Thyroid gland (tissue), 4 donors: ENCODE data around the gene FLOT1. TPM values are rescaled to one million over a fixed set of nuclear protein-coding genes. Genes with fewer than 3 reads are reported as not detected.

Source experiments
- DNase-seq, 2 donors: peaks; one replicate each; pipeline ENCODE4 v3.0.0-alpha.2; 2019
- H3K27ac ChIP-seq, 3 donors: fragments of 200-600 bp; sonication (generic); 1 replicate in 2 of 3; 2 replicates in 1 of 3; pipeline ENCODE4 v1.5.1; 2016 to 2019; ENCODE audit warnings: mild to moderate bottlenecking in 1 of 3, moderate library complexity in 1 of 3
- H3K27me3 ChIP-seq: fragments of 200-600 bp; sonication (generic); one replicate; pipeline ENCODE4 v1.5.1; 2019
- H3K36me3 ChIP-seq, 2 donors: fragments of 200-600 bp; sonication (generic); one replicate each; pipeline ENCODE4 v1.5.1; 2016 to 2019
- H3K4me1 ChIP-seq, 2 donors: fragments of 200-600 bp; sonication (generic); one replicate each; pipeline ENCODE4 v1.5.1; 2017 to 2019
- H3K4me3 ChIP-seq, 3 donors: fragments of 200-600 bp; sonication (generic); replicated peaks in 1 of 3; 1 replicate in 2 of 3; 2 replicates in 1 of 3; pipeline ENCODE4 v1.5.1; 2016; ENCODE audit warnings: mild to moderate bottlenecking in 1 of 3
- H3K9me3 ChIP-seq: fragments of 200-600 bp; sonication (generic); one replicate; pipeline ENCODE4 v1.5.1; 2017
- CTCF ChIP-seq, 6 experiments: fragments of 200-600 bp in 3 of 6; fragments of 450-650 bp in 3 of 6; sonication (generic) in 3 of 6; IDR thresholded peaks; one replicate each; pipeline ENCODE4 v1.5.1; 2016 to 2019; ENCODE audit warnings: antibody characterized with exemption in 6 of 6, mild to moderate bottlenecking in 2 of 6, inconsistent platforms in 1 of 6, moderate library complexity in 1 of 6
- POLR2A ChIP-seq, 2 donors: fragments of 450-650 bp; IDR thresholded peaks; one replicate each; pipeline ENCODE4 v1.6.1; 2017; ENCODE audit warnings: antibody characterized with exemption in 2 of 2, mild to moderate bottlenecking in 2 of 2, moderate library complexity in 1 of 2
- WGBS, 2 donors: methylation state at CpG; one replicate each; pipeline ENCODE4 v1.1.5; 2017; 5-methylcytosine and 5-hydroxymethylcytosine counted together
- intact Hi-C: fragments of 100-400 bp; cut with DNase I; formaldehyde crosslinking; loops from one replicate; pipeline ENCODE4 v1.15.1; 2023
- total RNA-seq, 4 donors: library from RNA; depleted of rRNA; stranded (reverse); fragments of >200 nt; gene quantifications; one replicate each; pipeline ENCODE4 v1.2.3, GENCODE V29; 2016

FLOT1 gene
- total RNA-seq, 4 donors from 2014 or later, result 134 to 160 (median 144) TPM

DNA sequence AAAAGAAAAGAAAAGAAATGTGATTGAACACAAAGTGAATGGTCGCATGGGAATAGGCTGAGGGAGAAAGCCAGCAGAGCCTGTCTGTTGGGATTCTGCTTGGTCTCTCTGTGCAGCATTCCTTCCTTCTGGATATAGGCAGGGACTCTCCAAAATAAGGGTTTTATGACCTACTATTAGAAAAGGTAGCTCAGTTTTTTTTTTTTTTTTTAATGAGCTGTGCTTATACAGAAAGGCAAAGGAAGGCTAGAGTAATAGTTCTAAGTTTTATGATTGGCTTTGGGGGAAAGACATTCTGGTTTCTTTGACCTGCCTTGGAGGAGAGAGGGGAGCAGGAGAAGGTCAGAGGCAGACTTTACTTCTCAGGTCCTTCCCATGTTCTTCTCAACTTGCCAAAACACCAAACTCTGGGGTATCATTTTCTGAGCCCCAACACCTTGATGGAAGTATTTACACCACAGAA is 20.7 kb upstream of the FLOT1 start:
- Histone ChIP-seq H3K4me3 (no peak overlapping the region), H3K36me3 (no peaks in the 10 kb centered on the region), H3K27me3 (no peaks in the 10 kb centered on the region), H3K9me3 (no peaks in the 10 kb centered on the region), H3K27ac (peak overlapping the region; percentile 88 to 90 (median 90)), H3K4me1 (peaks cover 35 to 81% of the 10 kb centered on the region in 2 donors)
- DNase-seq, result no peak
- no peak for TF ChIP-seq CTCF (IDR thresholded peaks at IDR 0.05)
- TF ChIP-seq POLR2A (IDR thresholded peaks at IDR 0.05), result no peak
- intact Hi-C loops, result no loop called here
- WGBS, 2 donors, result 95 to 98% methylated on average over 1 of the region's 1 CpG

DNA sequence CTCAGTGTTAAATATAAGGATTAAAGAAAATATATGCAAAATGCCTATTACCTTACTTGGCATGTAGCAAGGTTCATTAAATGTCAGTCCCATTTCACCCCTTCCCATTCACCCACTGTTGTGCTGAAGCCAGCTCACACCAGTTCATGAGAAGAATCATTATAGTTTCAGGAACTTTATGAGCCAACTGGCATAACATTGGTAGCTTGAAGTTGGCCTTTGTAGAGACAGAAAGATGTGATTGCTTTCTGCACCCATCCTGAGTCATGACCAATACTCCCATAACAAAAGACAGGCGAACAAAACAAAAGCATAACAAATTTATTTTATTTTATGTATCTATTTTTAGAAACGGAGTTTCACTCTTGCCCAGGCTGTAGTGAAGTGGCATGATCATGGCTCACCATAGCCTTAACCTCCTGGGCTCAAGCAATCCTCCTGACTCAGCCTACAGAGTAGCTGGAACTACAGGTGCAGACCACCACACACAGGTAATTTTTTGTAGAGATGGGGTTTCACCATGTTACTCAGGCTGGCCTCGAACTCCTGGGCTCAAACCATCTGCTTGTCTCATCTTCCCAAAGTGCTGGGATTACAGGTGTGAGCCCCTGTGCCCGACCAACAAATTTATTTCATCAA is 19.4 kb upstream of the FLOT1 start:
- peaks cover 34 to 71% of the 10 kb centered on the region in 2 donors for H3K4me1 ChIP-seq
- no peaks in the 10 kb centered on the region for H3K9me3 ChIP-seq
- TF ChIP-seq POLR2A (IDR thresholded peaks at IDR 0.05) (no peak), CTCF (IDR thresholded peaks at IDR 0.05) (no peak)
- intact Hi-C loops, result no loop called here
- no peak for DNase-seq
- no peaks in the 10 kb centered on the region for H3K36me3 ChIP-seq
- no peak overlapping the region for H3K4me3 ChIP-seq
- 90 to 93% methylated on average over 4 of the region's 4 CpGs for WGBS, 2 donors
- no peaks in the 10 kb centered on the region for H3K27me3 ChIP-seq
- H3K27ac ChIP-seq, result no peak overlapping the region

DNA sequence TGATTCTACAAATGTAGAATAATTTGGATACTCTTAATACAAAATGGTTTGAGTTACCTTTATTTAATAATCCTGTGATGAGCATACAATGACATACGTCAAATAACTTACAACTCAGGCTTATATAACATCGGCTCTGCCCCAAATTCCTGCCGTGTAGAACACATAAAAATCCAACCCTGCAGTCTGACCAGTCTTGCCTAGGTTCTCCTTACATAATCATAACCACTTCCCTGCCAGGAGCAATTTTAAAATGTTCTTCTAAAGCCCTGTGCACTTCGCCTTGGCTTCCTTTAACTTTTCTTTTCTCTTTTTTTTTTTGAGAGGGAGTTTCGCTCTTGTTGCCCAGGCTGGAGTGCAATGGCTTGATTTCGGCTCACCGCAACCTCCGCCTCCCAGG is 18.1 kb upstream of the FLOT1 start:
- DNase-seq, result no peak
- H3K4me3 ChIP-seq, result no peak overlapping the region
- TF ChIP-seq POLR2A (IDR thresholded peaks at IDR 0.05) (no peak), CTCF (IDR thresholded peaks at IDR 0.05) (no peak)
- 84 to 85% methylated on average over 8 of the region's 8 CpGs for WGBS, 2 donors
- intact Hi-C loops, result no loop called here
- no peaks in the 10 kb centered on the region for H3K9me3 ChIP-seq
- H3K27ac ChIP-seq, result no peak overlapping the region
- peaks cover 26 to 58% of the 10 kb centered on the region in 2 donors for H3K4me1 ChIP-seq
- no peaks in the 10 kb centered on the region for H3K27me3 ChIP-seq
- H3K36me3 ChIP-seq, result no peaks in the 10 kb centered on the region

- 87 to 88% methylated on average over 9 to 10 of the region's 10 CpGs for WGBS, 2 donors
- no peaks in the 10 kb centered on the region for H3K36me3 ChIP-seq
- intact Hi-C loops, result loop anchor here (5.0 kb wide), 1 partner anchor 43 kb away; no protein-coding TSS in a partner anchor
- no peaks in the 10 kb centered on the region for H3K9me3 ChIP-seq
- no peak overlapping the region for H3K4me3 ChIP-seq
- H3K27ac ChIP-seq, result peak overlapping the region; percentile 60 to 73 (median 70)
- no peak for DNase-seq
- H3K27me3 ChIP-seq, result no peaks in the 10 kb centered on the region
- H3K4me1 ChIP-seq, result peaks cover 26 to 52% of the 10 kb centered on the region in 2 donors
- no peak for TF ChIP-seq CTCF (IDR thresholded peaks at IDR 0.05)
- TF ChIP-seq POLR2A (IDR thresholded peaks at IDR 0.05), result no peak
Observed at GRCh38 chr6:30759575-30760239, 17.2 kb upstream of the FLOT1 start.
